NT2/D1 (cell line): ENCODE data around the gene JARID2.

ENCODE experiments used
- DNase-seq: peaks from one replicate; pipeline ENCODE4 v3.0.0-alpha.2; 2011; ENCODE audit warnings: low read depth, low spot score
- H3K27me3 ChIP-seq: 2 replicates; pipeline ENCODE4 v1.6.0; 2011; ENCODE audit warnings: mild to moderate bottlenecking; ENCODE audit not compliant: insufficient read length, insufficient read depth
- H3K36me3 ChIP-seq: 2 replicates; pipeline ENCODE4 v1.6.1; 2011; ENCODE audit warnings: mild to moderate bottlenecking, low read length, mixed read lengths; ENCODE audit not compliant: insufficient read depth, insufficient read length
- H3K4me1 ChIP-seq: 2 replicates; pipeline ENCODE4 v1.5.1; 2011; ENCODE audit not compliant: insufficient read depth, insufficient read length
- H3K4me3 ChIP-seq: 2 replicates; pipeline ENCODE4 v1.5.1; 2011; ENCODE audit warnings: low read depth; ENCODE audit not compliant: insufficient read length
- H3K9ac ChIP-seq: 2 replicates; pipeline ENCODE4 v1.6.0; 2011; ENCODE audit warnings: low read depth; ENCODE audit not compliant: insufficient read length
- H3K9me3 ChIP-seq: 2 replicates; pipeline ENCODE4 v1.5.1; 2011; ENCODE audit warnings: mild to moderate bottlenecking, low read length; ENCODE audit not compliant: insufficient read depth
- SUZ12 ChIP-seq: IDR thresholded peaks from 2 replicates; pipeline ENCODE4 v1.6.1; 2011; ENCODE audit not compliant: insufficient read length, insufficient read depth; ENCODE audit errors: extremely low read depth
- YY1 ChIP-seq: IDR thresholded peaks from 2 replicates; pipeline ENCODE4 v1.6.1; 2011; ENCODE audit not compliant: insufficient read length, insufficient read depth
- ZNF274 ChIP-seq: IDR thresholded peaks from 2 replicates; pipeline ENCODE4 v1.6.1; 2011; ENCODE audit warnings: mild to moderate bottlenecking, low read depth, low read length

The JARID2 gene

GRCh38 chr6:15501826-15502445 is 256.1 kb downstream of the JARID2 start:
- Histone ChIP-seq H3K9ac (no peak overlapping the region), H3K4me1 (peaks cover 2% of the 10 kb centered on the region), H3K27me3 (no peaks in the 10 kb centered on the region), H3K9me3 (no peaks in the 10 kb centered on the region), H3K36me3 (peaks cover 80% of the 10 kb centered on the region), H3K4me3 (no peak overlapping the region)
- DNase-seq: no peak
- TF ChIP-seq ZNF274: no peak
- TF ChIP-seq YY1: no peak
- no peak for TF ChIP-seq SUZ12

GRCh38 chr6:15502446-15503345 is 256.8 kb downstream of the JARID2 start:
- peaks cover 85% of the 10 kb centered on the region for H3K36me3 ChIP-seq
- H3K4me3 ChIP-seq: no peak overlapping the region
- H3K27me3 ChIP-seq: no peaks in the 10 kb centered on the region
- H3K4me1 ChIP-seq: peaks cover 2% of the 10 kb centered on the region
- no peak for DNase-seq
- no peaks in the 10 kb centered on the region for H3K9me3 ChIP-seq
- no peak overlapping the region for H3K9ac ChIP-seq
- TF ChIP-seq YY1 (no peak), ZNF274 (no peak), SUZ12 (no peak)

- H3K9ac ChIP-seq: no peak overlapping the region
- TF ChIP-seq YY1 (no peak), ZNF274 (no peak), SUZ12 (no peak)
- peaks cover 2% of the 10 kb centered on the region for H3K4me1 ChIP-seq
- DNase-seq: no peak
- H3K27me3 ChIP-seq: no peaks in the 10 kb centered on the region
- peaks cover 86% of the 10 kb centered on the region for H3K36me3 ChIP-seq
- no peaks in the 10 kb centered on the region for H3K9me3 ChIP-seq
- no peak overlapping the region for H3K4me3 ChIP-seq
Observed at GRCh38 chr6:15503346-15503680, 257.4 kb downstream of the JARID2 start.

GRCh38 chr6:15504040-15504495 is 258.2 kb downstream of the JARID2 start:
- no peak overlapping the region for H3K9ac ChIP-seq
- DNase-seq: no peak

DNA sequence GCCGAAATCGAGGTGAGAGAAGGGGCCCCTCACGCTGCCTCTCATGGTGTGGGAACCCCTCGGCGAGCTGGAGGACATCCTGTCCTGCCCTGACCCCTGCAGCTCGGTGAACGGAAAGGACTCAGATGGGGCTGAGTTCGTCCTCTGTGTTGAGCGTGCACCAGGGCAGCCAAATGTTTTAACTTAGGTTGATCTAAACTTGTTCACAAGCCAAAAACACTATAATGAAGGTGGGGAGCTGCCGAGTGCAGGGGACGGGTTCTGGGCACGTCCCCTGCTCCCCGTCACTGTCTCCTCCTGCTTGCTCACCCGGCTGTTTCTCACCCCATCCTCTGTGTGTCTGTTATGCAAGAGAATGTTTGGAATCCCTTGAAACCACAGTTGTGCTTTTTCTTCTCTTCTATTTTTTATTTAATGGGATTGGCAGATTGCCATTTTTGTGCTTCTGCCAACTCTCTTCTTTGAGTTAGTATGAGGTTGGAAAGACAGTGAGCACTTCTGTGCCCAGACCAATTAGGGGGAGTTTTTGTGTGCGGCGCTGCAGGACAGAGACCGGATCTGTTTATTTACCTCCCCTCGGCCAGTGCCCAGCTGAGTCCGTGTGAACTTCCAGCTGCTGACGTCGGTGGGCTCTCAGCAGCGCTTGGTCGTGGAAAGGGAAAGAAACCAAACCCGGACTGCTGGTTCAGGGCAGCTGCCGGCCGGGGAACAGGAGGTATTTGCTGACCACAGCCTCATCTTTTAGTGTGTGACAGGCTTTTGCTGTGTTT is 258.9 kb downstream of the JARID2 start:
- TF ChIP-seq SUZ12 (no peak), YY1 (no peak), ZNF274 (no peak)
- DNase-seq: no peak
- Histone ChIP-seq H3K4me1 (peaks cover 2% of the 10 kb centered on the region), H3K27me3 (no peaks in the 10 kb centered on the region), H3K9me3 (no peaks in the 10 kb centered on the region), H3K9ac (no peak overlapping the region), H3K4me3 (no peak overlapping the region), H3K36me3 (peaks cover 84% of the 10 kb centered on the region)

More at GRCh38 chr6:15504040-15504495, 258.2 kb downstream of the JARID2 start:
- Histone ChIP-seq H3K4me3 (no peak overlapping the region), H3K27me3 (no peaks in the 10 kb centered on the region), H3K4me1 (peaks cover 2% of the 10 kb centered on the region), H3K9me3 (no peaks in the 10 kb centered on the region), H3K36me3 (peaks cover 84% of the 10 kb centered on the region)
- TF ChIP-seq YY1 (no peak), SUZ12 (no peak), ZNF274 (no peak)

- no peak for DNase-seq
- Histone ChIP-seq H3K27me3 (no peaks in the 10 kb centered on the region), H3K9me3 (no peaks in the 10 kb centered on the region), H3K4me3 (no peak overlapping the region), H3K4me1 (peaks cover 2% of the 10 kb centered on the region), H3K9ac (no peak overlapping the region), H3K36me3 (peaks cover 88% of the 10 kb centered on the region)
- TF ChIP-seq ZNF274 (no peak), YY1 (no peak), SUZ12 (no peak)
Observed at GRCh38 chr6:15505463-15505918, 259.6 kb downstream of the JARID2 start.

GRCh38 chr6:15506066-15506465 is 260.2 kb downstream of the JARID2 start:
- peaks cover 2% of the 10 kb centered on the region for H3K4me1 ChIP-seq
- TF ChIP-seq SUZ12 (no peak), YY1 (no peak), ZNF274 (no peak)
- H3K36me3 ChIP-seq: peaks cover 88% of the 10 kb centered on the region
- no peak overlapping the region for H3K9ac ChIP-seq
- no peak overlapping the region for H3K4me3 ChIP-seq
- H3K27me3 ChIP-seq: no peaks in the 10 kb centered on the region
- no peak for DNase-seq
- no peaks in the 10 kb centered on the region for H3K9me3 ChIP-seq
